Measurements from ENCODE around the gene GALE. TPM values are rescaled to one million over a fixed set of nuclear protein-coding genes. Genes with fewer than 3 reads are reported as not detected.
"Not testable (repeated sequence)": the region's sequence is repeated elsewhere in the genome, so short reads cannot be mapped to it uniquely, and the experiment has no call there.

GALE gene
- total RNA-seq, 2 experiments from 2014 or later = 19.7 to 23.1 TPM

GRCh38 chr1:23806280-23806679 lies 5.7 kb upstream of the GALE start:
- no peak overlapping the region for H3K4me3 Mint-ChIP-seq
- intact Hi-C loops (cut with micrococcal nuclease) = no loop called here
- H3K36me3 Mint-ChIP-seq (ENCODE audit: low read depth) = peaks cover 2% of the 10 kb centered on the region
- no peak overlapping the region for H3K27ac Mint-ChIP-seq
- H3K9me3 Mint-ChIP-seq = no peaks in the 10 kb centered on the region
- H3K4me1 Mint-ChIP-seq (ENCODE audit: low read depth) = peaks cover 11% of the 10 kb centered on the region
- no peak for DNase-seq
- no peaks in the 10 kb centered on the region for H3K27me3 Mint-ChIP-seq (ENCODE audit: low read depth)
- CTCF ChIA-PET = interaction anchor here (0.7 to 1.5 kb wide), 4 partner anchors 14 to 155 kb away, joined by 3 to 4 read pairs (median 4); no protein-coding TSS in a partner anchor

- intact Hi-C loops (cut with micrococcal nuclease) = no loop called here
Measured at GRCh38 chr1:23805025-23805424, 4.5 kb upstream of the GALE start.

GRCh38 chr1:23804183-23804835 lies 3.8 kb upstream of the GALE start:
- H3K4me1 Mint-ChIP-seq (ENCODE audit: low read depth) = peaks cover 9% of the 10 kb centered on the region
- no peak overlapping the region for H3K27ac Mint-ChIP-seq
- H3K27me3 Mint-ChIP-seq (ENCODE audit: low read depth) = no peaks in the 10 kb centered on the region
- intact Hi-C loops (cut with micrococcal nuclease) = no loop called here
- no peak for DNase-seq
- H3K4me3 Mint-ChIP-seq = no peak overlapping the region
- no peaks in the 10 kb centered on the region for H3K9me3 Mint-ChIP-seq
- peaks cover 2% of the 10 kb centered on the region for H3K36me3 Mint-ChIP-seq (ENCODE audit: low read depth)
- CTCF ChIA-PET = no interaction called here

More at GRCh38 chr1:23805025-23805424, 4.5 kb upstream of the GALE start:
- H3K4me3 Mint-ChIP-seq = no peak overlapping the region
- CTCF ChIA-PET = interaction anchor here (0.6 kb wide), 1 partner anchor 44 kb away, joined by 3 read pairs; no protein-coding TSS in a partner anchor
- peaks cover 2% of the 10 kb centered on the region for H3K36me3 Mint-ChIP-seq (ENCODE audit: low read depth)
- peak overlapping the region; percentile 2 for H3K27ac Mint-ChIP-seq
- DNase-seq = no peak
- peaks cover 6% of the 10 kb centered on the region for H3K4me1 Mint-ChIP-seq (ENCODE audit: low read depth)
- no peaks in the 10 kb centered on the region for H3K9me3 Mint-ChIP-seq
- H3K27me3 Mint-ChIP-seq (ENCODE audit: low read depth) = no peaks in the 10 kb centered on the region

GRCh38 chr1:23803674-23804073 lies 3.1 kb upstream of the GALE start:
- CTCF ChIA-PET = interaction anchor here (3.7 kb wide), 1 partner anchor 7 kb away, joined by 22 read pairs; no protein-coding TSS in a partner anchor
- Mint-ChIP-seq H3K27me3 (ENCODE audit: low read depth) (no peaks in the 10 kb centered on the region), H3K27ac (no peak overlapping the region), H3K9me3 (no peaks in the 10 kb centered on the region), H3K4me1 (ENCODE audit: low read depth) (peaks cover 11% of the 10 kb centered on the region), H3K36me3 (ENCODE audit: low read depth) (peaks cover 2% of the 10 kb centered on the region), H3K4me3 (no peak overlapping the region)
- DNase-seq = no peak
- intact Hi-C loops (cut with micrococcal nuclease) = no loop called here

- H3K4me3 Mint-ChIP-seq; H3K27me3 Mint-ChIP-seq (ENCODE audit: low read depth); intact Hi-C loops (cut with micrococcal nuclease); H3K36me3 Mint-ChIP-seq (ENCODE audit: low read depth); H3K9me3 Mint-ChIP-seq; H3K27ac Mint-ChIP-seq; DNase-seq: not testable (repeated sequence)
- CTCF ChIA-PET = interaction anchor here (0.6 to 3.7 kb wide), 3 partner anchors 8 to 114 kb away, joined by 3 to 22 read pairs (median 4); no protein-coding TSS in a partner anchor
- peaks cover 11% of the 10 kb centered on the region for H3K4me1 Mint-ChIP-seq (ENCODE audit: low read depth)
Measured at GRCh38 chr1:23802809-23803342, 2.3 kb upstream of the GALE start.

GRCh38 chr1:23801876-23802275 lies 1.3 kb upstream of the GALE start:
- no peaks in the 10 kb centered on the region for H3K27me3 Mint-ChIP-seq (ENCODE audit: low read depth)
- DNase-seq = no peak
- peaks cover 4% of the 10 kb centered on the region for H3K36me3 Mint-ChIP-seq (ENCODE audit: low read depth)
- peaks cover 11% of the 10 kb centered on the region for H3K4me1 Mint-ChIP-seq (ENCODE audit: low read depth)
- H3K9me3 Mint-ChIP-seq = no peaks in the 10 kb centered on the region
- no peak overlapping the region for H3K27ac Mint-ChIP-seq
- intact Hi-C loops (cut with micrococcal nuclease) = loop anchor here (2.0 kb wide), 1 partner anchor 67 kb away; the partner anchor contains the start of gene FUCA1
- CTCF ChIA-PET = interaction anchor here (0.6 to 4.9 kb wide), 4 partner anchors 9 to 115 kb away, joined by 4 to 23 read pairs (median 13); no protein-coding TSS in a partner anchor
- no peak overlapping the region for H3K4me3 Mint-ChIP-seq

- no peaks in the 10 kb centered on the region for H3K27me3 Mint-ChIP-seq (ENCODE audit: low read depth)
- CTCF ChIA-PET = interaction anchor here (3.7 to 4.9 kb wide), 2 partner anchors 9 to 30 kb away, joined by 22 to 23 read pairs; no protein-coding TSS in a partner anchor
- peak overlapping the region; percentile 92 for H3K4me3 Mint-ChIP-seq
- peak overlapping the region; percentile 15 for H3K27ac Mint-ChIP-seq
- H3K36me3 Mint-ChIP-seq (ENCODE audit: low read depth) = peaks cover 6% of the 10 kb centered on the region
- no peaks in the 10 kb centered on the region for H3K9me3 Mint-ChIP-seq
- intact Hi-C loops (cut with micrococcal nuclease) = loop anchor here (2.0 kb wide), 1 partner anchor 67 kb away; the partner anchor contains the start of gene FUCA1
- H3K4me1 Mint-ChIP-seq (ENCODE audit: low read depth) = peaks cover 11% of the 10 kb centered on the region
- DNase-seq = no peak
Measured at GRCh38 chr1:23801338-23801748, 789 bp upstream of the GALE start.

GRCh38 chr1:23799570-23800399 lies 769 bp downstream of the GALE start:
- H3K36me3 Mint-ChIP-seq (ENCODE audit: low read depth) = peaks cover 6% of the 10 kb centered on the region
- peak overlapping the region; percentile 80 for H3K27ac Mint-ChIP-seq
- DNase-seq = peak; percentile 56
- H3K27me3 Mint-ChIP-seq (ENCODE audit: low read depth) = no peaks in the 10 kb centered on the region
- no peaks in the 10 kb centered on the region for H3K9me3 Mint-ChIP-seq
- CTCF ChIA-PET = interaction anchor here (3.7 to 4.9 kb wide), 2 partner anchors 11 to 29 kb away, joined by 22 to 23 read pairs; no protein-coding TSS in a partner anchor
- H3K4me3 Mint-ChIP-seq = peak overlapping the region; percentile 92
- H3K4me1 Mint-ChIP-seq (ENCODE audit: low read depth) = peaks cover 11% of the 10 kb centered on the region
- intact Hi-C loops (cut with micrococcal nuclease) = loop anchor here (1.0 to 2.0 kb wide), 7 partner anchors 8 to 181 kb away; partner anchors contain the start of genes FUCA1, HMGCL, LYPLA2 and PITHD1

- peaks cover 6% of the 10 kb centered on the region for H3K36me3 Mint-ChIP-seq (ENCODE audit: low read depth)
- H3K4me3 Mint-ChIP-seq = peak overlapping the region; percentile 92
- peaks cover 11% of the 10 kb centered on the region for H3K4me1 Mint-ChIP-seq (ENCODE audit: low read depth)
- peak overlapping the region; percentile 80 for H3K27ac Mint-ChIP-seq
- no peaks in the 10 kb centered on the region for H3K9me3 Mint-ChIP-seq
- H3K27me3 Mint-ChIP-seq (ENCODE audit: low read depth) = no peaks in the 10 kb centered on the region
- intact Hi-C loops (cut with micrococcal nuclease) = no loop called here
- CTCF ChIA-PET = interaction anchor here (4.9 kb wide), 1 partner anchor 28 kb away, joined by 23 read pairs; no protein-coding TSS in a partner anchor
- no peak for DNase-seq
Measured at GRCh38 chr1:23799255-23799569, 1.3 kb downstream of the GALE start.

GRCh38 chr1:23798662-23799142 lies 1.9 kb downstream of the GALE start:
- Mint-ChIP-seq H3K9me3 (no peaks in the 10 kb centered on the region), H3K36me3 (ENCODE audit: low read depth) (peaks cover 6% of the 10 kb centered on the region), H3K4me3 (peak overlapping the region; percentile 92), H3K4me1 (ENCODE audit: low read depth) (peaks cover 11% of the 10 kb centered on the region), H3K27me3 (ENCODE audit: low read depth) (no peaks in the 10 kb centered on the region), H3K27ac (no peak overlapping the region)
- no peak for DNase-seq
- CTCF ChIA-PET = interaction anchor here (0.6 to 4.9 kb wide), 3 partner anchors 24 to 118 kb away, joined by 4 to 23 read pairs (median 4); no protein-coding TSS in a partner anchor
- intact Hi-C loops (cut with micrococcal nuclease) = no loop called here

- CTCF ChIA-PET = interaction anchor here (0.6 to 4.9 kb wide), 3 partner anchors 25 to 119 kb away, joined by 4 to 23 read pairs (median 4); no protein-coding TSS in a partner anchor
- H3K4me3 Mint-ChIP-seq = no peak overlapping the region
- no peaks in the 10 kb centered on the region for H3K27me3 Mint-ChIP-seq (ENCODE audit: low read depth)
- H3K36me3 Mint-ChIP-seq (ENCODE audit: low read depth) = peaks cover 6% of the 10 kb centered on the region
- DNase-seq = no peak
- peaks cover 14% of the 10 kb centered on the region for H3K4me1 Mint-ChIP-seq (ENCODE audit: low read depth)
- intact Hi-C loops (cut with micrococcal nuclease) = no loop called here
- no peak overlapping the region for H3K27ac Mint-ChIP-seq
- H3K9me3 Mint-ChIP-seq = no peaks in the 10 kb centered on the region
Measured at GRCh38 chr1:23797478-23798448, 2.8 kb downstream of the GALE start.

Data from activated naive CD4-positive, alpha-beta T cell treated with anti-CD3 and anti-CD28 coated beads for 36 hours (primary cell).